HG02885 (cell line): ENCODE results near the gene OR2S2.

Experiments
- ATAC-seq: cut with Tn5 transposase; IDR thresholded peaks from one replicate; pipeline ENCODE4 v1.9.1; 2021; ENCODE audit warnings: mild to moderate bottlenecking; ENCODE audit not compliant: unreplicated experiment, poor library complexity

Gene OR2S2

GRCh38 chr9:35911690-35912089 is 46.3 kb downstream of the OR2S2 start:
- ATAC-seq = no peak

GRCh38 chr9:35910613-35911359 is 47.2 kb downstream of the OR2S2 start:
- no peak for ATAC-seq

- no peak for ATAC-seq
These were observed 48.0 kb downstream of the OR2S2 start for GRCh38 chr9:35909687-35910612.

- ATAC-seq = no peak
These were observed 48.7 kb downstream of the OR2S2 start, which contains the start of gene SPAAR for GRCh38 chr9:35909274-35909673. Gene SPAAR (plus strand): TSS chr9:35909490. CDS start chr9:35910464, 974 bp downstream.

- no peak for ATAC-seq
These were observed 49.3 kb downstream of the OR2S2 start for GRCh38 chr9:35908504-35909125.

GRCh38 chr9:35907711-35908503 is 50.0 kb downstream of the OR2S2 start:
- ATAC-seq = no peak
